ENCODE data around the gene UTS2R. TPM values are rescaled to one million over a fixed set of nuclear protein-coding genes. Genes with fewer than 3 reads are reported as not detected.
"Not testable (repeated sequence)": the region's sequence is repeated elsewhere in the genome, so short reads cannot be mapped to it uniquely, and the experiment has no call there.

Gene UTS2R
- total RNA-seq, 1 experiment from 2014 or later: 0.46 TPM

- no peak for TF ChIP-seq TCF7 (CRISPR knock-in tag; IDR thresholded peaks at IDR 0.05; ENCODE audit: low read depth)
Measured at GRCh38 chr17:82373731-82374625, 2.4 kb downstream of the UTS2R start (continued).

- Mint-ChIP-seq H3K4me3 (no peak overlapping the region), H3K9me3 (no peaks in the 10 kb centered on the region), H3K36me3 (no peaks in the 10 kb centered on the region), H3K4me1 (no peaks in the 10 kb centered on the region), H3K27me3 (ENCODE audit: low read depth) (peaks cover 52% of the 10 kb centered on the region), H3K27ac (no peak overlapping the region)
- DNase-seq (ENCODE audit: low spot score) (no peak), ATAC-seq (peak; percentile 26)
- ChIA-PET CTCF (interaction anchor here (1.0 kb wide), 1 partner anchor 17 kb away, joined by 3 read pairs; no protein-coding TSS in a partner anchor), POLR2A (interaction anchor here (0.5 kb wide), 1 partner anchor 26 kb away, joined by 3 read pairs; no protein-coding TSS in a partner anchor)
- TF ChIP-seq ZBTB21 (CRISPR knock-in tag; IDR thresholded peaks at IDR 0.05; ENCODE audit: borderline replicate concordance): no peak
- 0 out of 2 replicates have a peak, but pooled peaks have one; percentile 0 for TF ChIP-seq TCF7 (CRISPR knock-in tag; IDR thresholded peaks at IDR 0.05; ENCODE audit: low read depth)
Measured at GRCh38 chr17:82374626-82375331, 3.2 kb downstream of the UTS2R start.

GRCh38 chr17:82375359-82376041 is 3.9 kb downstream of the UTS2R start:
- Mint-ChIP-seq H3K27me3 (ENCODE audit: low read depth) (peaks cover 46% of the 10 kb centered on the region), H3K36me3 (no peaks in the 10 kb centered on the region), H3K4me3 (no peak overlapping the region), H3K4me1 (no peaks in the 10 kb centered on the region), H3K27ac (no peak overlapping the region), H3K9me3 (no peaks in the 10 kb centered on the region)
- TF ChIP-seq NFATC4 (CRISPR knock-in tag; IDR thresholded peaks at IDR 0.05) (no peak), ZNF232 (CRISPR knock-in tag; IDR thresholded peaks at IDR 0.05) (no peak), GTF2I (CRISPR knock-in tag; conservative IDR thresholded peaks at IDR 0.05) (no peak), JUN (CRISPR knock-in tag; IDR thresholded peaks at IDR 0.05) (no peak), ETV6 (CRISPR knock-in tag; IDR thresholded peaks at IDR 0.05) (no peak), SOX15 (CRISPR knock-in tag; IDR thresholded peaks at IDR 0.05) (no peak), ZBTB21 (CRISPR knock-in tag; IDR thresholded peaks at IDR 0.05; ENCODE audit: borderline replicate concordance) (no peak)
- no peak for ATAC-seq
- CTCF ChIA-PET: interaction anchor here (0.9 kb wide), 1 partner anchor 24 kb away, joined by 3 read pairs; no protein-coding TSS in a partner anchor
- DNase-seq (ENCODE audit: low spot score): no peak
- POLR2A ChIA-PET: no interaction called here

GRCh38 chr17:82376042-82376730 is 4.6 kb downstream of the UTS2R start:
- H3K36me3 Mint-ChIP-seq: no peaks in the 10 kb centered on the region
- H3K4me1 Mint-ChIP-seq: no peaks in the 10 kb centered on the region
- peaks cover 39% of the 10 kb centered on the region for H3K27me3 Mint-ChIP-seq (ENCODE audit: low read depth)
- CTCF ChIA-PET: interaction anchor here (0.9 kb wide), 1 partner anchor 24 kb away, joined by 3 read pairs; no protein-coding TSS in a partner anchor
- no peaks in the 10 kb centered on the region for H3K9me3 Mint-ChIP-seq
- TF ChIP-seq USF1 (CRISPR knock-in tag; IDR thresholded peaks at IDR 0.05): no peak
- no peak for TF ChIP-seq USF2 (CRISPR knock-in tag; IDR thresholded peaks at IDR 0.05)
- TF ChIP-seq RORB (CRISPR knock-in tag; IDR thresholded peaks at IDR 0.05): no peak
- no peak for TF ChIP-seq SOX15 (CRISPR knock-in tag; IDR thresholded peaks at IDR 0.05)
- no peak for TF ChIP-seq AFF4 (CRISPR knock-in tag; IDR thresholded peaks at IDR 0.05; ENCODE audit: borderline replicate concordance)
- TF ChIP-seq SMAD4 (CRISPR knock-in tag; IDR thresholded peaks at IDR 0.05): no peak
- no peak overlapping the region for H3K27ac Mint-ChIP-seq
- POLR2A ChIA-PET: no interaction called here
- ATAC-seq (no peak), DNase-seq (ENCODE audit: low spot score) (no peak)
- H3K4me3 Mint-ChIP-seq: no peak overlapping the region

- CTCF ChIA-PET; H3K4me1 Mint-ChIP-seq; H3K4me3 Mint-ChIP-seq; ATAC-seq; DNase-seq (ENCODE audit: low spot score); H3K9me3 Mint-ChIP-seq; H3K36me3 Mint-ChIP-seq; H3K27ac Mint-ChIP-seq: not testable (repeated sequence)
- POLR2A ChIA-PET: interaction anchor here (0.6 kb wide), 1 partner anchor 323 kb away, joined by 3 read pairs; no protein-coding TSS in a partner anchor
- H3K27me3 Mint-ChIP-seq (ENCODE audit: low read depth): peaks cover 40% of the 10 kb centered on the region
Measured at GRCh38 chr17:82377294-82377693, 5.7 kb downstream of the UTS2R start.

All from WTC11 (cell line).